GM19324 (cell line): ENCODE data around the gene SSR4.

Source experiments
- ATAC-seq: cut with Tn5 transposase; IDR thresholded peaks from one replicate; pipeline ENCODE4 v1.9.1; 2021; ENCODE audit warnings: mild to moderate bottlenecking, moderate library complexity; ENCODE audit not compliant: unreplicated experiment, low FRiP score

Gene SSR4

GRCh38 chrX:153780678-153781427, 13.6 kb upstream of the SSR4 start, which contains the start of gene SRPK3:
Gene SRPK3, plus strand, starts transcription at chrX:153781041. Its CDS starts 46 bp downstream, at chrX:153781087.
- ATAC-seq: no peak

- ATAC-seq: no peak
Observed at GRCh38 chrX:153781428-153782047, 12.9 kb upstream of the SSR4 start.

GRCh38 chrX:153782313-153782712, 12.2 kb upstream of the SSR4 start:
- no peak for ATAC-seq

GRCh38 chrX:153782871-153783270, 11.6 kb upstream of the SSR4 start:
- no peak for ATAC-seq

GRCh38 chrX:153783378-153784013, 11.0 kb upstream of the SSR4 start:
- no peak for ATAC-seq

GRCh38 chrX:153784325-153784967, 10.0 kb upstream of the SSR4 start:
- ATAC-seq: no peak

- ATAC-seq: no peak
Observed at GRCh38 chrX:153786669-153787068, 7.8 kb upstream of the SSR4 start.

- ATAC-seq: no peak
Observed at GRCh38 chrX:153789654-153790053, 4.8 kb upstream of the SSR4 start.

GRCh38 chrX:153791104-153791852, 3.2 kb upstream of the SSR4 start:
- no peak for ATAC-seq

- ATAC-seq: no peak
Observed at GRCh38 chrX:153792368-153792767, 2.1 kb upstream of the SSR4 start.

- no peak for ATAC-seq
Observed at GRCh38 chrX:153793291-153793690, 1.2 kb upstream of the SSR4 start.

- no peak for ATAC-seq
Observed at GRCh38 chrX:153794897-153795816, 689 bp downstream of the SSR4 start.

GRCh38 chrX:153797415-153798015, 3.0 kb downstream of the SSR4 start:
- ATAC-seq: no peak

GRCh38 chrX:153799326-153799725, 4.9 kb downstream of the SSR4 start:
- no peak for ATAC-seq

- ATAC-seq: no peak
Observed at GRCh38 chrX:153800177-153800722, 5.8 kb downstream of the SSR4 start.

GRCh38 chrX:153800746-153801145, 6.3 kb downstream of the SSR4 start:
- ATAC-seq: no peak

- no peak for ATAC-seq
Observed at GRCh38 chrX:153801669-153802068, 7.2 kb downstream of the SSR4 start.

- ATAC-seq: no peak
Observed at GRCh38 chrX:153802513-153803045, 8.1 kb downstream of the SSR4 start.
